GM12865 (cell line): Measurements from ENCODE around the gene ATXN2.
A peak's percentile ranks its signal among the peaks of the same experiment; 100 is the strongest.

Experiments
- DNase-seq: peaks from one replicate; pipeline ENCODE4 v3.0.0; 2010; ENCODE audit warnings: low read depth
- H3K4me3 ChIP-seq: 2 replicates; pipeline ENCODE4 v1.5.1; 2011; ENCODE audit warnings: mild to moderate bottlenecking, low read depth, low read length, control low read depth
- CTCF ChIP-seq: IDR thresholded peaks from 2 replicates; pipeline ENCODE4 v1.5.1; 2011; ENCODE audit warnings: low read length, control low read depth, low read depth, inconsistent platforms; ENCODE audit not compliant: insufficient read depth; ENCODE audit errors: missing control alignments

ATXN2 gene

GRCh38 chr12:111410431-111411184 lies 188.5 kb downstream of the ATXN2 start:
- H3K4me3 ChIP-seq = peak overlapping the region; percentile 84
- DNase-seq = no peak
- TF ChIP-seq CTCF = no peak

- TF ChIP-seq CTCF = no peak
- H3K4me3 ChIP-seq = peak overlapping the region; percentile 84
- DNase-seq = peak; percentile 52
Measured at GRCh38 chr12:111409780-111410430, 189.2 kb downstream of the ATXN2 start.

GRCh38 chr12:111409403-111409779 lies 189.7 kb downstream of the ATXN2 start:
- TF ChIP-seq CTCF = no peak
- H3K4me3 ChIP-seq = peak overlapping the region; percentile 84
- DNase-seq = no peak

GRCh38 chr12:111408686-111409402 lies 190.3 kb downstream of the ATXN2 start:
- DNase-seq = no peak
- TF ChIP-seq CTCF = no peak
- H3K4me3 ChIP-seq = peak overlapping the region; percentile 84

- DNase-seq = no peak
- peak overlapping the region; percentile 84 for H3K4me3 ChIP-seq
- no peak for TF ChIP-seq CTCF
Measured at GRCh38 chr12:111408116-111408440, 191.0 kb downstream of the ATXN2 start.

GRCh38 chr12:111407377-111408115 lies 191.6 kb downstream of the ATXN2 start:
- peak overlapping the region; percentile 84 for H3K4me3 ChIP-seq
- TF ChIP-seq CTCF = no peak
- no peak for DNase-seq
